ENCODE measurements around the gene KRTAP4-4. TPM values are rescaled to one million over a fixed set of nuclear protein-coding genes. Genes with fewer than 3 reads are reported as not detected.
"Not testable (repeated sequence)": the region's sequence is repeated elsewhere in the genome, so short reads cannot be mapped to it uniquely, and the experiment has no call there.

KRTAP4-4 gene
- total RNA-seq (2014; rRNA removed; shearing (Covaris generic); ENCODE audit: low replicate concordance), result not detected in 2 replicates

DNA sequence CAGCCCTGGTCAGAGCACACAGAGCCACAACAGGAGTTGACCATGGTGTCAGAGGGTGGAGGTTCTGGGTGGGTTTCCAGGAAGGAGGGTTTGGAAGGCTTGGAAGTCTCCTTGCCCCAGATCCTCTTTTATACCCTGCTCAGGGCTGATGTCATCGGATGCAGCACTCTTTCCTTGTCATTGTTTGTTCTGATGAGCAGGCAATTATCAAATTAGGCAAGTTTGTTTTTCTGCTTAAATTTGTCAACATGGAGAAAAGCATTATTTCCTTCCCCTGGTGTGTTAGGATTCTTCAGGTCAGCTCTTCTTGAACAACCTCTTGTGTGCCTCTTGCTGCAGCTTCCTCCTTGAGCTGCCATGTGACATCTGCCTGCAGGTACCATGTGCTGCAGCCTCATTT lies at the start of gene KRTAP4-4:
TSS of gene KRTAP4-4 (minus strand) at position 101 of the 400 bp plus-strand sequence. CDS start at position 44, 57 bp downstream.
- Histone ChIP-seq H3K9me3 (ENCODE audit: low read length) (no peaks in the 10 kb centered on the region), H3K27ac (ENCODE audit: low read length) (no peak within 1 kb of the TSS), H3K4me2 (ENCODE audit: low read depth, low read length, poor library complexity, severe bottlenecking) (no peak within 1 kb of the TSS), H3K27me3 (ENCODE audit: low read length) (no peaks in the 10 kb centered on the region), H2AFZ (ENCODE audit: low read length) (no peak within 1 kb of the TSS), H3K4me1 (ENCODE audit: low read length) (no peaks in the 10 kb centered on the region), H3K36me3 (ENCODE audit: insufficient read depth, low read length) (no peaks in the 10 kb centered on the region), H3K9me2 (replicated peaks; ENCODE audit: insufficient read depth, low read length) (no peaks in the 10 kb centered on the region), H3K4me3 (ENCODE audit: low read length) (no peak within 1 kb of the TSS), H4K20me1 (ENCODE audit: insufficient read depth, low read depth, low read length) (no peaks in the 10 kb centered on the region), H3K79me2 (ENCODE audit: low read length) (no peaks in the 10 kb centered on the region), H3K9ac (ENCODE audit: low read length) (no peak within 1 kb of the TSS)
- no peak for DNase-seq

DNA sequence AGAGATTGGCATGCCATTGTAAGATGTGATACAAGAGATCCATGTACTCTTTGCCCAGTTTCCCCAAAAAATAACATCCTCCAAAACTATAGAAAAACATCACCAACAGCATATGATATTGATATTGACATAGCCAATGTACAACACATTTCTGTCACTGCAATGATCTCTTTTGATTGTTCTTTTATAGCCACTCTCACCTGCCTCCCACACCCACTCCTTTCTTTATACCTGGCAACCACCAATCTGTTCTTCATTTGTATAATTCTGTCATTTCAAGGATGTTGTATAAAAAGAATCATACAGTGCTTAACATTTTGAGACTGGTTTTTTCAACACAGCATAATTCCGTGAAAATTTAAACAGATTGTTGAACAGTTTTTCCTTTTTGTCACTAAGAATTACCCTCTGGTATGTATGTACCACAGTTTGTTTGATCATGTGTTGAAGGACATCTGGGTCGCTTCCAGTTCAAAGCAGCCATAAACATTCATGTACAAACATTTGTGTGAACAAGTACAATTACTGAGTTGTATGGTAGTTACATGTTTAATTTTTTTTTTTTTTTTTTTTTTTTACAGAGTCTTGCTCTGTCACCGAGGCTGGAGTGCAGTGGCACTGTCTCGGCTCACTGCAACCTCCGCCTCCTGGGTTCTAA lies 39.0 kb upstream of the KRTAP4-4 start:
- no peak overlapping the region for H3K4me2 ChIP-seq (ENCODE audit: low read depth, low read length, poor library complexity, severe bottlenecking)
- H3K4me1 ChIP-seq (ENCODE audit: low read length), result no peaks in the 10 kb centered on the region
- no peak overlapping the region for H3K4me3 ChIP-seq (ENCODE audit: low read length)
- no peak for DNase-seq
- no peaks in the 10 kb centered on the region for H3K36me3 ChIP-seq (ENCODE audit: insufficient read depth, low read length)
- no peaks in the 10 kb centered on the region for H3K9me3 ChIP-seq (ENCODE audit: low read length)
- H4K20me1 ChIP-seq (ENCODE audit: insufficient read depth, low read depth, low read length), result no peaks in the 10 kb centered on the region
- no peaks in the 10 kb centered on the region for H3K79me2 ChIP-seq (ENCODE audit: low read length)
- H3K27me3 ChIP-seq (ENCODE audit: low read length), result no peaks in the 10 kb centered on the region
- no peak overlapping the region for H3K9ac ChIP-seq (ENCODE audit: low read length)
- H2AFZ ChIP-seq (ENCODE audit: low read length), result no peak overlapping the region
- H3K9me2 ChIP-seq (replicated peaks; ENCODE audit: insufficient read depth, low read length), result no peaks in the 10 kb centered on the region
- no peak overlapping the region for H3K27ac ChIP-seq (ENCODE audit: low read length)

DNA sequence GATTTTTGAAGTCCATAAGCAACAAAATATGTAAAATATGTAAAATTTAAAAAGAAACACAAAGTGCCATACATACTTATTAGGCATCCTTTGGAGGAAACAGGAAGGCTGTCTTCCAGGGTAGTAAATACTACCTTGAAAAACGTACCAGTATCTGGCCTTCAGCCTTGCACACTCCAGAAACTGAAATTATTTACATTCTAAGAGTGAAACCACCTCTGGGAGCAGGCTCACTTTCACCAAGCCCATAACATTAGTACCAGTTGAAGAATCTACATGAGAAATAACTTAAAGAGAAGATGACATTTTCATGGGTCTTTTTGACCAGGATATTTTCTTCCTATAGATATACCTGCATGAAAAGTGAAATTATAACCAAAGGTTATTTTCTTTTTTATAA lies 35.5 kb upstream of the KRTAP4-4 start:
- Histone ChIP-seq H3K79me2 (ENCODE audit: low read length) (no peaks in the 10 kb centered on the region), H4K20me1 (ENCODE audit: insufficient read depth, low read depth, low read length) (no peaks in the 10 kb centered on the region), H3K27me3 (ENCODE audit: low read length) (no peaks in the 10 kb centered on the region), H3K4me2 (ENCODE audit: low read depth, low read length, poor library complexity, severe bottlenecking) (no peak overlapping the region), H3K4me3 (ENCODE audit: low read length) (no peak overlapping the region), H2AFZ (ENCODE audit: low read length) (no peak overlapping the region), H3K36me3 (ENCODE audit: insufficient read depth, low read length) (no peaks in the 10 kb centered on the region), H3K4me1 (ENCODE audit: low read length) (no peaks in the 10 kb centered on the region), H3K9me2 (replicated peaks; ENCODE audit: insufficient read depth, low read length) (no peaks in the 10 kb centered on the region), H3K9ac (ENCODE audit: low read length) (no peak overlapping the region), H3K9me3 (ENCODE audit: low read length) (no peaks in the 10 kb centered on the region), H3K27ac (ENCODE audit: low read length) (no peak overlapping the region)
- DNase-seq, result no peak

DNA sequence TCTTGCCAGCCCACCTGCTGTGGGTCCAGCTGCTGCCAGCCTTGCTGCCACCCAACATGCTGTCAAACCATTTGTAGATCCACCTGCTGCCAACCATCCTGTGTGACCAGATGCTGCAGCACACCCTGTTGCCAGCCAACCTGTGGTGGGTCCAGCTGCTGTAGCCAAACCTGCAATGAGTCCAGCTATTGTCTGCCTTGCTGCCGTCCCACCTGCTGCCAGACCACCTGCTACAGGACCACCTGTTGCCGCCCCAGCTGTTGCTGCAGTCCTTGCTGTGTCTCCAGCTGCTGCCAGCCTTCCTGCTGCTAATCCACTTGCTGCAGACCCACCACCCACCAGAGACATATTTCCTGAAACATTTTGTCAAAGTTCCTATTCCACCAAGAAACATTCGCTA lies 29.8 kb upstream of the KRTAP4-4 start:
- H3K4me1 ChIP-seq (ENCODE audit: low read length), result no peaks in the 10 kb centered on the region
- H3K9me2 ChIP-seq (replicated peaks; ENCODE audit: insufficient read depth, low read length), result no peaks in the 10 kb centered on the region
- no peak overlapping the region for H3K27ac ChIP-seq (ENCODE audit: low read length)
- no peaks in the 10 kb centered on the region for H3K36me3 ChIP-seq (ENCODE audit: insufficient read depth, low read length)
- H4K20me1 ChIP-seq (ENCODE audit: insufficient read depth, low read depth, low read length), result no peaks in the 10 kb centered on the region
- no peak overlapping the region for H3K9ac ChIP-seq (ENCODE audit: low read length)
- DNase-seq, result no peak
- no peaks in the 10 kb centered on the region for H3K27me3 ChIP-seq (ENCODE audit: low read length)
- H3K79me2 ChIP-seq (ENCODE audit: low read length), result no peaks in the 10 kb centered on the region
- H2AFZ ChIP-seq (ENCODE audit: low read length), result no peak overlapping the region
- no peak overlapping the region for H3K4me2 ChIP-seq (ENCODE audit: low read depth, low read length, poor library complexity, severe bottlenecking)
- H3K4me3 ChIP-seq (ENCODE audit: low read length), result no peak overlapping the region
- H3K9me3 ChIP-seq (ENCODE audit: low read length), result no peaks in the 10 kb centered on the region

DNA sequence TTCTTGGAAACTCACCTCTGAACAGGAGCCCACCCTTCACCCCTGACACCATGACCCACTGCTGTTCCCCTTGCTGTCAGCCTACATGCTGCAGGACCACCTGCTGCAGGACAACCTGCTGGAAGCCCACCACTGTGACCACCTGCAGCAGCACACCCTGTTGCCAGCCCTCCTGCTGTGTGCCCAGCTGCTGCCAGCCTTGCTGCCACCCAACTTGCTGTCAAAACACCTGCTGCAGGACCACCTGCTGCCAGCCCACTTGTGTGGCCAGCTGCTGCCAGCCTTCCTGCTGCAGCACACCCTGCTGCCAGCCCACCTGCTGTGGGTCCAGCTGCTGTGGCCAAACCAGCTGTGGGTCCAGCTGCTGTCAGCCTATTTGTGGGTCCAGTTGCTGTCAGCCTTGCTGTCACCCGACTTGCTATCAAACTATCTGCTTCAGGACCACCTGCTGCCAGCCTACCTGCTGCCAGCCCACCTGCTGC lies 29.3 kb upstream of the KRTAP4-4 start, which contains the start of gene KRTAP9-1:
TSS of gene KRTAP9-1 (plus strand) at position 51 of the 482 bp plus-strand sequence. CDS start at position 51, 0 bp downstream.
- H3K4me1 ChIP-seq (ENCODE audit: low read length); H3K79me2 ChIP-seq (ENCODE audit: low read length); H3K27ac ChIP-seq (ENCODE audit: low read length); H3K9me2 ChIP-seq (replicated peaks; ENCODE audit: insufficient read depth, low read length); H3K4me2 ChIP-seq (ENCODE audit: low read depth, low read length, poor library complexity, severe bottlenecking); DNase-seq; H3K9ac ChIP-seq (ENCODE audit: low read length); H3K4me3 ChIP-seq (ENCODE audit: low read length); H3K9me3 ChIP-seq (ENCODE audit: low read length); H3K27me3 ChIP-seq (ENCODE audit: low read length); H4K20me1 ChIP-seq (ENCODE audit: insufficient read depth, low read depth, low read length); H3K36me3 ChIP-seq (ENCODE audit: insufficient read depth, low read length); H2AFZ ChIP-seq (ENCODE audit: low read length): not testable (repeated sequence)

DNA sequence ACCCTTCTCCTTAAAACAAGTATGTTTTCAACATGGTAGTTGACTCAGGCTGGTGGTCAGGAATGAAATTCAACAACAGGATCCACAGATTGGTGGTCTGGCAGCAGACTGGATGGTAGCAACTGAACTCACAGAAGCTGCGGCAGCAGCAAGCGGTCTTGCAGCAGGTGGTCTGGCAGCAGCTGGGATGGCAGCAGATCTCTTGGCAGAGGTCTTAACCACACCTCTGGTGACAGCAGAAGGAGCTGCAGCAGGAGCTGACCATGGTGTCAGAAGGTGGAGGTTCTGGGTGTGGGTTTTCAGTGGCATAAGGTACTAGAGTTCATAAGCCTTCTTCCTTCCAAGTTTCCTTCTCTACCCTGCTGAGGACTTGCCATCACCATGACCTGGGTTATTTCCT lies 26.3 kb upstream of the KRTAP4-4 start:
- Histone ChIP-seq H3K36me3 (ENCODE audit: insufficient read depth, low read length) (no peaks in the 10 kb centered on the region), H3K4me2 (ENCODE audit: low read depth, low read length, poor library complexity, severe bottlenecking) (no peak overlapping the region), H3K27me3 (ENCODE audit: low read length) (no peaks in the 10 kb centered on the region), H2AFZ (ENCODE audit: low read length) (no peak overlapping the region), H4K20me1 (ENCODE audit: insufficient read depth, low read depth, low read length) (no peaks in the 10 kb centered on the region), H3K9me3 (ENCODE audit: low read length) (no peaks in the 10 kb centered on the region), H3K4me3 (ENCODE audit: low read length) (no peak overlapping the region), H3K9me2 (replicated peaks; ENCODE audit: insufficient read depth, low read length) (no peaks in the 10 kb centered on the region), H3K9ac (ENCODE audit: low read length) (no peak overlapping the region), H3K4me1 (ENCODE audit: low read length) (no peaks in the 10 kb centered on the region), H3K27ac (ENCODE audit: low read length) (no peak overlapping the region), H3K79me2 (ENCODE audit: low read length) (no peaks in the 10 kb centered on the region)
- DNase-seq, result no peak

DNA sequence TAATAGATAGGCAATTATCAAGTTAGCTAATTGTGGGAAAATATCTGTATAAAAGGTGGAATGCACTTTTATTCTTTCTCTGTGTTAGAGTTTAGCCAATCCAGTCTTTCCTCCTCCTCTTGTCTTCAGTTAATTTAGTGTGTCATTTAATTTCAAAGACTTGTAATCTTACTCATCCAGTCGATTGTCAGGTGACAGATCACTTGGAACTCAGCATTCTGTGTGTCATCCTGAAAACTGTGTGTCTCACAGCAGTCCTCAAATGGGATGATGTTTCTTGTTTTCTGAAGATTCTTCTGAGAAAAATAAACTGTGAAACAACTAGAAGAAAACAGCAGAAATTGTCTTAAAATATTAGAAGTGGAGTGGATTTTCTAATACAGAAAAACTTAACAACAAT lies 24.5 kb upstream of the KRTAP4-4 start:
- no peaks in the 10 kb centered on the region for H3K27me3 ChIP-seq (ENCODE audit: low read length)
- H3K4me3 ChIP-seq (ENCODE audit: low read length), result no peak overlapping the region
- H3K9ac ChIP-seq (ENCODE audit: low read length), result no peak overlapping the region
- H3K27ac ChIP-seq (ENCODE audit: low read length), result no peak overlapping the region
- no peaks in the 10 kb centered on the region for H3K36me3 ChIP-seq (ENCODE audit: insufficient read depth, low read length)
- H3K9me2 ChIP-seq (replicated peaks; ENCODE audit: insufficient read depth, low read length), result no peaks in the 10 kb centered on the region
- H2AFZ ChIP-seq (ENCODE audit: low read length), result no peak overlapping the region
- H3K9me3 ChIP-seq (ENCODE audit: low read length), result no peaks in the 10 kb centered on the region
- H3K4me1 ChIP-seq (ENCODE audit: low read length), result no peaks in the 10 kb centered on the region
- DNase-seq, result no peak
- H3K79me2 ChIP-seq (ENCODE audit: low read length), result no peaks in the 10 kb centered on the region
- no peak overlapping the region for H3K4me2 ChIP-seq (ENCODE audit: low read depth, low read length, poor library complexity, severe bottlenecking)
- no peaks in the 10 kb centered on the region for H4K20me1 ChIP-seq (ENCODE audit: insufficient read depth, low read depth, low read length)

DNA sequence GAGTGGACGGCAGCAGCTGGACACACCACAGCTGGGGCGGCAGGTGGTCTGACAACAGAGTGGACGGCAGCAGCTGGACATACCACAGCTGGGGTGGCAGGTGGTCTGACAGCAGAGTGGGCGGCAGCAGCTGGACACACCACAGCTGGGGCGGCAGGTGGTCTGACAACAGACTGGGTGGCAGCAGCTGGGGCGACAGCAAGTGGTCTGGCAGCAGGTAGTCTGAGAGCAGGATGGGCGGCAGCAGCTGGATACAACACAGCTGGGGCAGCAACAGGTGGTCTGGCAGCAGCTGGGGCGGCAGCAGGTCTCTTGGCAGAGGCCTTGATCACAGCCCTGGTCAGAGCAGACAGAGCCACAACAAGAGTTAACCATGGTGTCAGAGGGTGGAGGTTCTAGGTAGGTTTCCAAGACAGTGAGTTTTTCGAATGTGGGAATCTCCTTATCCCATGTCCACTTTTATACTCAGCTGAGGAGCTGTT lies 24.0 kb upstream of the KRTAP4-4 start, which contains the start of gene KRTAP4-1:
TSS of gene KRTAP4-1 (minus strand) at position 432 of the 482 bp plus-strand sequence. CDS start at position 375, 57 bp downstream.
- Histone ChIP-seq H4K20me1 (ENCODE audit: insufficient read depth, low read depth, low read length) (no peaks in the 10 kb centered on the region), H3K9me2 (replicated peaks; ENCODE audit: insufficient read depth, low read length) (no peaks in the 10 kb centered on the region), H3K4me3 (ENCODE audit: low read length) (no peak within 1 kb of the TSS), H3K4me2 (ENCODE audit: low read depth, low read length, poor library complexity, severe bottlenecking) (no peak within 1 kb of the TSS), H3K9me3 (ENCODE audit: low read length) (no peaks in the 10 kb centered on the region), H2AFZ (ENCODE audit: low read length) (no peak within 1 kb of the TSS), H3K4me1 (ENCODE audit: low read length) (no peaks in the 10 kb centered on the region), H3K27ac (ENCODE audit: low read length) (no peak within 1 kb of the TSS), H3K27me3 (ENCODE audit: low read length) (no peaks in the 10 kb centered on the region), H3K36me3 (ENCODE audit: insufficient read depth, low read length) (no peaks in the 10 kb centered on the region), H3K79me2 (ENCODE audit: low read length) (no peaks in the 10 kb centered on the region), H3K9ac (ENCODE audit: low read length) (no peak within 1 kb of the TSS)
- no peak for DNase-seq

All from Karpas-422 (cell line).